GOT3 (cell line): ENCODE measurements around the gene ERC2.

Experiments
- DNase-seq: peaks from one replicate; lab custom pipeline; 2025; ENCODE audit warnings: mixed read lengths; lab: John Stamatoyannopoulos, UW

The ERC2 gene

GRCh38 chr3:55585856-55586255 lies 882.4 kb downstream of the ERC2 start:
- no peak for DNase-seq

GRCh38 chr3:55584716-55585368 lies 883.4 kb downstream of the ERC2 start:
- no peak for DNase-seq

DNA sequence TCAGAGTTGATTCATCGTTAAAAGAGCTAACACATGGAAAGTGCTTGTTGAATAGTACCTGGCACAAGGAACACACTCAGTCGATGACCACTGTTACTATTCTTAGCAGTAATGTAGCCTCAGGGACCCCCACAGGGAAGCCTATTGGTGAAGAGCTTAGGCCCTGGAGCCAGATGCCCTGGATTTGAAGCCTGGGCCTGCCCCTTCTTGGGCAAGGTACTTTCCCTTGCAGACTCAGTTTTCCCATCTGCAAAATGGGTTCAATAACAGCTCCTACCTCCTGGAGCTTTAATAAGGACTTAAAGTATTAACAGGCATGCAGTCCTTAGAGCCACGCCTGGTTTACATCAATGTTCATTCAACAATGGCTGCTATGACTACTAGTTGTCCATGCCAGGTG lies 884.2 kb downstream of the ERC2 start:
- no peak for DNase-seq

GRCh38 chr3:55583475-55583874 lies 884.8 kb downstream of the ERC2 start:
- no peak for DNase-seq

DNA sequence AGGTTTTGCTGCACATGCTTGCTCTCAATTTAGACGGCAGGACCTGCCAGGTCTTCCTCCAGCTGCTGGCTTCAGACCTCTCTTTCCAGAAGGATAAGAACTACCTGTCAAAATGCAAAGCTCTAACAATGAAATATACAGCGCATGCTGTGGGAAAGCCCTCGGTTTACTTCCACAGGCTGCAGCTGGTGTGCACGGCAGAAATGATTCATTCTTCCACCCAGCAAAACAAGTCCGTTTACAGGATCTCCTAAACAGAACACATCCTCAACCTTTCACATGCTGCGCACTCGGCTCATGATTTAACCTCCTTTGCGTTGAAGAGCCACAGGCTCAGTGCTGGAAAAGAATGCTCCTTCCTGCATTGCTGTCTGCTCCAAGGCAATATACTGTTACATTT lies 888.8 kb downstream of the ERC2 start:
- no peak for DNase-seq

GRCh38 chr3:55576621-55577388 lies 891.5 kb downstream of the ERC2 start:
- no peak for DNase-seq

DNA sequence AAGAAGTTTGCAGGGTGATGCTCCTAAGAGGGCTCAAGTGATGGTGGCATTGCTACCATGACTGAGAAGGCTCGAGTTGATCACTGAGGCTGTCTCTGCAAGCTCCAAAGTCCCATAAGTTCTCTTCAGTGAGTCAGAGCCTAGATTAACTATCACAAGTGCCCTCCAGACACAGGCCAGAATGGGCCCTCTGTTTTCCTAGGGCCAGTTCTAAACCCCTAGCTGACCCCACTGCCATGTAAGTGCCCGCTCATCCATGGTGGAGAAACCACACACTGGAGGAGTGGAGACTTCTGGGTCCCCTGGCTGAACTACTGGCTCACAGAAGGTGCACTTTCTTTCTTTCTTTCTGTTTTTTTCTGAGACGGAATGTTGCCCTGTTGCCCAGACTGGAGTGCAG lies 893.6 kb downstream of the ERC2 start:
- no peak for DNase-seq

DNA sequence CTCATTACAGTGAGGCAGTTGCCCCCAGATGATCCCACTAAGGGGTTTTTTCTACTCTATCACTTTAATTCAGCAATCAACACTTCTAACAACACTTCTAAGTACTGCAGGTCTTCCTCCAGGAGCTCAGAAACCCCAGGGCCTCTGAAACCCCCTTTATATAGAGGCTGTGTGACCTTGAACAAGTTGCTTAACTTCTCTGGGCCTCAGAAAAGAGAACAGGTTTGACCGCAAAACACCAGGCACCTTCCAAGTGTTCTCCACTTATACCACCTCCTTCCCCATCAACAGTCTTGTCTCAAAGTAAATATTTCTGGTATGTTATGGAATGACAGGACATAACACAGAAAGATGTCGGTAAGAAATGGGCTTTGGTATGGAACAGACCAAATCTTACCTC lies 895.5 kb downstream of the ERC2 start:
- DNase-seq: no peak

DNA sequence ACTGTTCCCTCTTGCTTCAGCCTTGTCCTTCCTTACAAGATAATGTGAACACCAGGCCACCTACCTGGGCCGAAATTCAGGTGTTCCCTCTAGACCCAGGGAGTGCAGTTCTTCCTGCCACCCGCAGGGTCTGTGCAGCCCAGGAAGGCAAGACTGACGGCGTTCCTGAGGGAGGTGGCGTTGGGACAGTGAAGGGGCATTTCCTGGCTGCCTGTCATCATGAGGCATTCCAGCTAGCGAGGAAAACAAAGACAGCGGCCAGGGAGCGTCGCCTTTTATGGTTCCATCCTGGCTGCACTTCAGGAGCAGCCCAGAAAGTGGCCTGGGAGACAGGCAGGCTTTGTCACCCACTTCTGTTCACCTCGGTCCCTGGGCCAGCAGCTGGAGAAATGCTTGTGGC lies 896.4 kb downstream of the ERC2 start:
- DNase-seq: no peak

- no peak for DNase-seq
Measured at GRCh38 chr3:55571216-55571813, 897.0 kb downstream of the ERC2 start.

GRCh38 chr3:55570271-55570711 lies 898.0 kb downstream of the ERC2 start:
- DNase-seq: no peak

DNA sequence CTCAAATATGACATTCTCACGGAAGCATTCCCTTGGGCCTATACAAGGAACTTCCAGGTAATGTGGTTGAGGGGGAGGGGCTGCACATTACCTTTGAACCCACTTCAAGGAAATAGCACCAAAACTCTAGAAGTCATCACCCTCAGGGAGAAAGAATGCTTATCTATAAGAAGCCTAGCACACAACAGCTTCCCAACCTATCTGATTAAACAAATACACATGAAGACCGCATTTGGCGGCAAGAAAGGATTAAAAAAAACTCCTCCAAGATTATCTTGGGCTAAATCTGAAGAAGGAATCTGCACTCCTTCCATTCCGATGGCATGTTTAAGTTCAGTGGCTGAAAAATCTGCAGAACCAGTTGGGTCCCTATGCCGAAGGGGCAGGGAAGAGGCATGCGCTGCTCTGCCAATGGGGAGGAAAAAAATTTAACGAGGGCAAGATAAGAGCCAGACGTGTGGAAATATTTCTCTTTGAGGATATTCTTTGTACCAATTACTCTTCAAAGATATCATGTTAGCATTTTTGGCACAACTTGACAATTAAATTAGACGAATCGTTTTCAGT lies 899.2 kb downstream of the ERC2 start:
- DNase-seq: no peak

DNA sequence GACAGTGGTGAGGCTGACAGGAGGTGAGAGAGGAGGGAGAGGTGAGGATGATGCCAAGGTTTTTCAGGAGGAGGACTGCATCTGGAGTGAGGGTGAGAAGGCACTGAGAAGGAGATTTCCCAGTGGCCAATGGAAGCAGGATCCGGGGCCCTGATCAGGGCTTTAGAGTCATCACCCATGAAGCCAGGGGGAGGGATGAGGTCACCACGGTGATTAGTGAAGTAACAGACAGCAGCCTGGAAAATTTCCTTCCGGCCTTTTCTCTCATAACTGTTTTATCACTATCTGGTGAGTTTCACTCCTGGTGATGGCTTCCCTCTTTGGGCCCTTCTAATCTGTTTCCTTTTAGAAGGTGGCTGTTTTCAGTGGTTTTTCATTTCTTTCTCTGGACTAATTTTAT lies 900.7 kb downstream of the ERC2 start:
- DNase-seq: no peak

- no peak for DNase-seq
Measured at GRCh38 chr3:55567121-55567520, 901.1 kb downstream of the ERC2 start.

GRCh38 chr3:55565521-55565920 lies 902.7 kb downstream of the ERC2 start:
- DNase-seq: no peak

DNA sequence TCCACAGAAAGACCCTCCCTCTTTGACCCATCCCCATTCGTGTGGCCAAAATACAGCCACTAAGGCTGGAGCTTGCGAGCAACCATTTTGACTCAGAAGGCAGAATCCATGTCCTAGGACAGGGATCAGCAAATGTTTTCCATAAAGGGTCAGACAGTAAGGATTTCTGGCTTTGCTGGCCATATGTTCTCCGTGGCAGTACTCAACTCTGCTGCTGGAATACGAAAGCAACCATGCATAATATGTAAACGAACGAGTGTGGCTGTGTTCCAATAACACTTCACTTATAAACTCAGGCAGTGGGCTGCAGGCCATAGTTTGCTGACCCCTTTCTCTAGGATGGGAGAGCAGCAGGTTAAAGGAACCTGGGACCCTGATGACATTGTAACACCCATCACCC lies 903.5 kb downstream of the ERC2 start:
- no peak for DNase-seq

DNA sequence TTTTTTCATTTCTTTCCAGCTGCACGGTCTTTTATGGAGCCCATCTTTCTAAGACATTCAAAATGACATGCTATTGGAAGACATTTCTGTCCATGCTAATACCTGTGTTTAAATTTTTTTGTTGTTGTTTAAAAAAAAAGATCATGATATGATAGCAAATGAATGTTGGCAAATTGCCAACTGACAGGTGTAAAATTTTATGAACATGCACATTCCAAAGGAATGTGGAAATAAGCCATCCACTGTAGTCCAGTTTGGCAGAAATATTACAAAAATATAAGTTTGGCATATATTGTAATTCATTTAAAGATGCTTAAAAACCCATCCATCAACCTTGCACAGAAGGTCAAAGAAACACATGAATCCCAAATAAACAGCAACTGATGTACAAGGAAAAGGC lies 905.6 kb downstream of the ERC2 start:
- DNase-seq: no peak

DNA sequence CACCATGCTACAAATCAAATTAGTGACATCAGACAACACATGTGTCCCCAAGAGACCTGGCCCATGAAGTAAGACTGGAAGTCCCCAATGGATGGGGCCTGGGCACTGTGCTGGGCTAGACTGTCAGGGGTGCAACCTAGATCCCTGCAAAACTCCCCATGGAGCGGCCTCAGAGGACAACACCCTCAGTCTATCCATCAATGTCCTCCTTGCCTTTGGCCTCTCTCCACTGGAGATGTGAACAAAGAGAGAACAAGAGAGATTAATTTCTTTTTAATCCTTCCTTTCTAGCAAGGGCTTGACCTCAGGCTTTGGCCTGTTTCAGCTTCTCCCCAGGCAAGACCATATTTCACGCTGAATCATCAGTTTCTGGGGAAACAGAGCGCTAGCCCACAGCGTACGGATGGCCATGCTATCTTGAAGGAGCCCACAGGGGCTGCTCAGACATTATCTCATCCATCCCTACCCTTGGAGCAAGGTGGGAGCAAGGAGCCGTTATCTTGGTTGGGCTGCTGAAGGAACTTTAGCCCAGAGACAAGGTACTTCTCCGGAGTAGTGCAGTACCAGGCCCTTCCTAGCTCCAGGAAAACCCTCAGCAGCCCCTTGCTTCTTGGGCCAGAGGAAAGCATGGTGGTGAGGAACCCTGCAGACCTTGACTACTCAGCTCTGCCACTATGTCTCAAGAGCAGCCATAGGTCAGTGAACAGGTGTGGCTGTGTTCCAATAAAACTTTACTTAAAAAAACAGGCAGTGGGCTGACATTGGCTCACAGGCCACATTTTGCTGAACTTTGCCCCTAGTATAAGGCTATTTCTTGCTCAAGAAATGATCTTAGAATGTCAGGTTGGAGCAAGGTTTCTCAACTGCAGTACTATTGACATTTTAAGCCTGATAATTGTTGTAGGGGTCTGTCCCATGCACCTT lies 908.5 kb downstream of the ERC2 start:
- no peak for DNase-seq

- no peak for DNase-seq
Measured at GRCh38 chr3:55558316-55558715, 910.0 kb downstream of the ERC2 start.

DNA sequence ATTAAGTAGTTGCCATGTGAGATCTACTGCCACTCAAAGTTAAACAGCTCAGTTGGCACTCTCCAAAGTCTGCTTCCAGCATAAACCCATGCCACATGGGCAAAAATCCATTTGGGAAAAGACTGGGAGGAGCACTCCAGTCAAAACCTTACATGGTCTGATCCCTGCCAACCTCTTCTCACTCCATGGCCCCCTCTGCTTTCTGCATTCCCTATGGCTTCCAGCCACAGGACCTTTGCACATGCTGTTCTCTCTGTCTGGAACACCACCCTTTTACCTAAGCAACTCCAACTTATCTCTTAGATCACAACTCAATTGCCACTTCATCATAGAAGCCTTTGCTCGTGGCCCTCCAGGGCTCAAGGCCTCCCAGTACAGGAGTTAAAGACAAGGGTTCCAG lies 910.7 kb downstream of the ERC2 start:
- DNase-seq: no peak

DNA sequence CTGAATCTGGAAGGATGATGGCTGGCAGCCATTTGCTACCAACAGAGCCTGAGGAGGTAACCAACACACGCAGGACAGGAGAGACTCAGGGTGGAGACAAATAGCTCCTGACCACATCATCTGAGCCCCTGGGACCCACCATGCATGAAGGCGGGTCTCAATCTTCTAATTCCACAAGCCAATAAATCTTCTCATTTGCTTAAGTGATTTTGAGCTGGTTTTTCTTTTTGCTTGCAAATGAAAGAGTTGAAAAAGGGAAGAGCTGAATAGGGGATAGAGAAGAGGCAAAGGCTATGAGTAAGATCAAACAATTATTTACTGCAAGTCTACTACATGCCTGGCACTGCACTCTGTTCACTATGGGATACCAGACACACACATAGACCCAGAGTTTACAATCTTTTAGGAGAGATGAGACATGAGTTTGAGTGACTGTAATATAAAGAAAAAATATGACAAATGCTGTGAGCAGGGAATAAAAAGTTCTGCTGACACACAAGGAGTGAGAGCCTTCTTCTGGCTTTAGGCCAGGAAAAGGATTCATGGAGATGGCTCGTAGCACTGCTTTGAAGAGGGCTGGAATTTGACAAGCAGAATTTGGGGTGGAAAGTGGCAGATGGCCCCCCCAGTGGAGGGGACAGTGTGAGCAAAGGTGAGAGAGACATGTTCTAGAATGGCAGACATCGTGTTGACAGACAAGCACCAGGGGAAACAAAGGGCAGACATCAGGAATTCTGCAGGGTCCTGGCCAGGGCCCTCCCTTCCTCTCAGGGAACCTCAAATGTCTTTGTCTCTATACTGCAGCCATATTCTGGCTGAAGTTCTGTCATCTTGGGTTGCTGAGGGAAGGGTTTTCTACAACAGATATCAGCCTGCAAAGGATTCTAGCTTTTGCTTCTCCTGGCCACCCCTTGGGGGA lies 911.4 kb downstream of the ERC2 start:
- DNase-seq: no peak
